H1 (cell line): Measurements from ENCODE around the gene PLCH2.

Experiments
- ASH2L ChIP-seq: fragments of 200-600, 300-600 bp; sonication (generic); IDR thresholded peaks from one replicate; pipeline ENCODE4 v1.7.1; 2017; ENCODE audit warnings: low read length
- CTCF ChIP-seq, 3 experiments: IDR thresholded peaks; 1 replicate in 2 of 3; 2 replicates in 1 of 3; pipeline versions ENCODE4 v1.5.1 to v1.6.1; 2011; ENCODE audit warnings: low read length in 3 of 3, mild to moderate bottlenecking in 3 of 3, inconsistent platforms in 2 of 3, low read depth in 1 of 3, moderate library complexity in 1 of 3; ENCODE audit not compliant: insufficient read depth in 1 of 3; ENCODE audit errors: control extremely low read depth in 1 of 3
- EP300 ChIP-seq, 2 experiments: IDR thresholded peaks; 1 replicate in 1 of 2; 2 replicates in 1 of 2; pipeline ENCODE4 v1.6.1; 2011 to 2012; ENCODE audit warnings: low read depth in 2 of 2, low read length in 2 of 2, mild to moderate bottlenecking in 2 of 2, borderline replicate concordance in 1 of 2, inconsistent platforms in 1 of 2, moderate library complexity in 1 of 2
- NRF1 ChIP-seq: IDR thresholded peaks from 2 replicates; pipeline ENCODE4 v1.6.1; 2011; ENCODE audit warnings: mild to moderate bottlenecking, low read depth, low read length, improper control_type of control experiment
- RAD21 ChIP-seq, 2 experiments: IDR thresholded peaks in 1 of 2; conservative IDR thresholded peaks in 1 of 2; 2 replicates each; pipeline ENCODE4 v1.6.1; 2011; ENCODE audit warnings: low read depth in 2 of 2, low read length in 2 of 2, improper control_type of control experiment in 1 of 2, inconsistent platforms in 1 of 2, mild to moderate bottlenecking in 1 of 2, moderate library complexity in 1 of 2
- RFX5 ChIP-seq: IDR thresholded peaks from 2 replicates; pipeline ENCODE4 v1.6.1; 2011; ENCODE audit warnings: low read depth, low read length, improper control_type of control experiment, borderline replicate concordance
- SIRT6 ChIP-seq: IDR thresholded peaks from one replicate; pipeline ENCODE4 v1.7.1; 2012; ENCODE audit warnings: low read length, inconsistent platforms
- SP1 ChIP-seq: IDR thresholded peaks from 2 replicates; pipeline ENCODE4 v1.6.1; 2011; ENCODE audit warnings: low read depth, low read length

GRCh38 chr1:2547210-2548067, 71.3 kb downstream of the PLCH2 start:
- TF ChIP-seq SP1 (no peak), CTCF (IDR thresholded peaks at IDR 0.05; ENCODE audit: control extremely low read depth in 1 of 3, insufficient read depth in 1 of 3, low read depth in 1 of 3, low read length in 3 of 3) (no peak), NRF1 (no peak), EP300 (IDR thresholded peaks at IDR 0.05; ENCODE audit: borderline replicate concordance in 1 of 2, low read depth in 2 of 2, low read length in 2 of 2) (no peak), RAD21 (IDR thresholded peaks at IDR 0.05 in 1 of 2, conservative IDR thresholded peaks at IDR 0.05 in 1 of 2; ENCODE audit: low read depth in 2 of 2, low read length in 2 of 2) (no peak), ASH2L (no peak), SIRT6 (no peak), RFX5 (no peak)
